Heart left ventricle (tissue), 13 donors: ENCODE results near the gene BUB1B.

Experiments used
- CTCF ChIP-seq, 12 donors: fragments of 200-600 bp; sonication (generic) in 4 of 12; IDR thresholded peaks; one replicate each; pipeline versions ENCODE4 v1.5.0 to v1.8.0; 2018 to 2022; ENCODE audit warnings: antibody characterized with exemption in 12 of 12, mild to moderate bottlenecking in 5 of 12
- POLR2A ChIP-seq, 2 donors: fragments of 450-650 bp; IDR thresholded peaks; one replicate each; pipeline ENCODE4 v1.6.1; 2017; ENCODE audit warnings: antibody characterized with exemption in 2 of 2, mild to moderate bottlenecking in 2 of 2, moderate library complexity in 2 of 2
- donor health status: ischemic (EF 13 %, LVEDD 7.1; RV severe dilation, severe dysfunction).
- donor health status: DM: no; HTN: yes; CAD: no.
- donor health status: DM: no; HTN: no; CAD: no.
- donor health status: ischemic (EF 25% LVEDD 6.9; RV normal size, moderate dysfunction).
- donor health status: ischemic (EF 25% LVEDD 5.7; RV mildly dilated, moderate dysfunction).
- donor health status: ischemic (EF 35%, LVEDD 5.7; RV mildly dilated, moderate dysfunction).
- donor health status: nonischemic (EF 11% LVEDD 7.7; RV severe dilation, severe dysfunction).
- donor health status: DM: yes; HTN: yes; CAD: no.
- donor health status: PGD.
- donor health status: ischemic (EF 29% LVEDD 5.4; RV normal size, mild dysfunction).
- donor health status: nonischemic (EF 23%, LVEDD 6.1; RV moderate dilation, normal function).

DNA sequence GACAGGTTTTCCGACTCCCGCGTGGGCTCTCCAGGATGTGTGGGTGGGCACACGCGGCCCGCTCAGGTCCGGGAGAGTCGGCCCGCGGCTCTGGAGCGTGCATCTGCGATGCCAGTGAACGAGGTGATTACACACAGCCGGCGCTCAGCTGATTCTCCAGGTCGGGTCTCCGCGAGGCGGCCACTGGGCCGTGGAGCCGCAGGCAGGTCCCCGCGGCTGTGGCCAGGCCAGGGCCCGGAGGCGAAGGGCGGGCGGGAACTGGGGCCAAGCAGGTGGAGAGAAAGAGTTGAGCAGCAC is 91.2 kb downstream of the BUB1B start:
- TF ChIP-seq CTCF (IDR thresholded peaks at IDR 0.05): no peak
- no peak for TF ChIP-seq POLR2A (IDR thresholded peaks at IDR 0.05)
